Endodermal cell (in vitro differentiated cells): Measurements from ENCODE around the gene KLK6. TPM values are rescaled to one million over a fixed set of nuclear protein-coding genes. Genes with fewer than 3 reads are reported as not detected.

ENCODE experiments used
- DNase-seq: peaks from one replicate; pipeline ENCODE4 v3.0.0-alpha.2; 2017
- H3K27ac ChIP-seq: 2 replicates; pipeline ENCODE4 v1.5.1; 2013; ENCODE audit warnings: mild to moderate bottlenecking, low read depth, low read length, moderate library complexity
- H3K27me3 ChIP-seq: 2 replicates; pipeline ENCODE4 v1.6.1; 2013; ENCODE audit warnings: mild to moderate bottlenecking, low read length, moderate library complexity; ENCODE audit not compliant: insufficient read depth, control insufficient read depth, poor library complexity, severe bottlenecking
- H3K36me3 ChIP-seq: 2 replicates; pipeline ENCODE4 v1.7.0; 2013; ENCODE audit warnings: mild to moderate bottlenecking, low read length, moderate library complexity; ENCODE audit not compliant: control insufficient read depth, insufficient read depth
- H3K4me1 ChIP-seq: one replicate; pipeline ENCODE4 v1.7.0; 2013; ENCODE audit warnings: low read length; ENCODE audit not compliant: control insufficient read depth, insufficient read depth
- H3K4me3 ChIP-seq: 2 replicates; pipeline ENCODE4 v1.5.1; 2013; ENCODE audit warnings: mild to moderate bottlenecking, low read length, moderate library complexity
- H3K9ac ChIP-seq: 2 replicates; pipeline ENCODE4 v1.6.1; 2013; ENCODE audit warnings: mild to moderate bottlenecking, low read length, moderate library complexity; ENCODE audit not compliant: poor library complexity, severe bottlenecking; ENCODE audit errors: extremely low read depth
- H3K9me3 ChIP-seq: 2 replicates; pipeline ENCODE4 v1.6.1; 2013; ENCODE audit warnings: mild to moderate bottlenecking, low read length, moderate library complexity; ENCODE audit not compliant: control insufficient read depth
- H3K27ac Mint-ChIP-seq: 2 replicates; pipeline ENCODE4 v1.8.0; 2020; ENCODE audit warnings: mixed read lengths
- H3K27me3 Mint-ChIP-seq: 2 replicates; pipeline ENCODE4 v1.8.0; 2021; ENCODE audit warnings: mild to moderate bottlenecking, mixed read lengths; ENCODE audit not compliant: insufficient read depth
- H3K36me3 Mint-ChIP-seq: 2 replicates; pipeline ENCODE4 v1.8.0; 2020; ENCODE audit warnings: low read depth, mixed read lengths
- H3K4me1 Mint-ChIP-seq: 2 replicates; pipeline ENCODE4 v1.8.0; 2020; ENCODE audit warnings: mixed read lengths
- H3K4me3 Mint-ChIP-seq: 2 replicates; pipeline ENCODE4 v1.8.0; 2020; ENCODE audit warnings: mild to moderate bottlenecking, moderate library complexity, mixed read lengths
- H3K9me3 Mint-ChIP-seq: 2 replicates; pipeline ENCODE4 v1.8.0; 2020; ENCODE audit warnings: mild to moderate bottlenecking, mixed read lengths
- CTCF ChIP-seq: fragments of 200-600 bp; sonication (generic); conservative IDR thresholded peaks from 2 replicates; pipeline ENCODE4 v1.5.0; 2021; ENCODE audit warnings: antibody characterized with exemption, mild to moderate bottlenecking
- WGBS, 2 experiments: methylation state at CpG; one replicate each; pipeline versions ENCODE4 v1.1.5 to v1.1.7; 2013; ENCODE audit warnings: missing lambda C conversion rate in 2 of 2, mixed read lengths in 1 of 2; ENCODE audit not compliant: insufficient coverage in 1 of 2, insufficient read length in 1 of 2; 5-methylcytosine and 5-hydroxymethylcytosine counted together
- total RNA-seq, 2 donors: library from RNA; stranded (reverse); fragmentation: NEBNext Ultra II Directional in 1 of 2; extraction: Animal tissue kit (Norgen Biotek cat#: 25700) in 1 of 2; gene quantifications; 2 replicates in 1 of 2; 3 replicates in 1 of 2; pipeline ENCODE4 v1.2.1, GENCODE V29; 2021

Gene KLK6
- total RNA-seq, 2 donors from 2014 or later, result 0.86 to 0.93 TPM

DNA sequence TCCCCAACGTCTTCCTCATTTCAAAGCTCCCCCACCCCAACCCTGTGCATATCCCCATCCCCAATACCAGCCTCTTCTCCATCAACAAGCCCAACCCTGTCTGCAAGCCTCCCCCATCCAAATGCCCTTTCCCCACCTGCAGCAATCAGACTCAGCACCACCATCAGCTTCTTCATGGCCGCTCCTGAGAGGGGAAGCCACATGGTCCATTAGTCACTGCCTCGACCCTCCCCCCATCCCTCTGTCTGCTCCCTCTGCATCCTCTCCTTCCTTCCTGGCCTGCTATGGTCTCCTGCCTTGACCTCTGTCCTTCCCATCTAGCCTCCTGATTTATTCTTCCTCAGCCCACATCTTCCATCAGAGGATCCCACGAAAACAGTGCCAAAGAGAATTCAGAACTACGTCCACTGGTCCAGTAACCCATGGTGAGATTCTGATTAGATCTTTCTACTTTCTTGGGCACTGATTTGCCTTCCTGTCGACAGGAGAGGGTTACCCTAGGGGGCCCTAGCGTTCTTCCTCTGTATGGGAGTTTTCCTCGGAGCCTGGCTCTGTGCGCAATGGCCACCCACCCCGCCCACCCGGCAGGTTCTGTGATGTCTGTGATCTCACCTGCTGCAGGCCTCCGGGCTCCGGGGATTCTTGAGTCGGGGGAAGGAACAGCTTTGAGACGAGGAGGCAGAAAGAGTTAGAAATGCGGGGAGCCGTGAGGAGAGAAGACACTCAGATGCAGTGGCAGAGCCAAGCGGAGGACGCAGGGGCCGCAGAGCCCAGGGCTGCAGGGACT is 1.3 kb downstream of the KLK6 start:
- DNase-seq, result peak; percentile 73
- Histone ChIP-seq H3K36me3 (no peaks in the 10 kb centered on the region), H3K27ac (no peak overlapping the region), H3K9ac (no peak overlapping the region), H3K4me3 (no peak overlapping the region), H3K4me1 (no peaks in the 10 kb centered on the region), H3K27me3 (no peaks in the 10 kb centered on the region), H3K9me3 (no peaks in the 10 kb centered on the region)
- Mint-ChIP-seq H3K9me3 (no peaks in the 10 kb centered on the region), H3K27me3 (peaks cover 24% of the 10 kb centered on the region), H3K27ac (no peak overlapping the region), H3K36me3 (no peaks in the 10 kb centered on the region), H3K4me3 (no peak overlapping the region), H3K4me1 (peaks cover 2% of the 10 kb centered on the region)
- peak; percentile 30 for TF ChIP-seq CTCF
- 72 to 81% methylated on average over 11 to 20 of the region's 20 CpGs for WGBS, 2 experiments

GRCh38 chr19:50964266-50964665 is 5.1 kb downstream of the KLK6 start:
- DNase-seq, result no peak
- no peak overlapping the region for H3K27ac Mint-ChIP-seq
- peaks cover 4% of the 10 kb centered on the region for H3K9me3 Mint-ChIP-seq
- no peaks in the 10 kb centered on the region for H3K36me3 Mint-ChIP-seq
- no peaks in the 10 kb centered on the region for H3K4me1 ChIP-seq
- H3K4me3 ChIP-seq, result no peak overlapping the region
- peaks cover 42% of the 10 kb centered on the region for H3K27me3 Mint-ChIP-seq
- no peaks in the 10 kb centered on the region for H3K36me3 ChIP-seq
- peaks cover 2% of the 10 kb centered on the region for H3K4me1 Mint-ChIP-seq
- H3K9ac ChIP-seq, result no peak overlapping the region
- WGBS, 2 experiments, result 100% methylated on average over 2 of the region's 3 CpGs; no CpG with 5 or more reads in 1 of the 2 experiments
- TF ChIP-seq CTCF, result no peak
- no peak overlapping the region for H3K27ac ChIP-seq
- H3K4me3 Mint-ChIP-seq, result no peak overlapping the region
- H3K9me3 ChIP-seq, result no peaks in the 10 kb centered on the region
- no peaks in the 10 kb centered on the region for H3K27me3 ChIP-seq

- Histone ChIP-seq H3K4me3 (no peak overlapping the region), H3K9ac (no peak overlapping the region), H3K9me3 (no peaks in the 10 kb centered on the region), H3K27ac (no peak overlapping the region), H3K36me3 (no peaks in the 10 kb centered on the region), H3K27me3 (no peaks in the 10 kb centered on the region), H3K4me1 (no peaks in the 10 kb centered on the region)
- 83 to 94% methylated on average over 5 to 6 of the region's 6 CpGs for WGBS, 2 experiments
- Mint-ChIP-seq H3K27me3 (peaks cover 51% of the 10 kb centered on the region), H3K9me3 (peaks cover 4% of the 10 kb centered on the region), H3K4me3 (no peak overlapping the region), H3K27ac (no peak overlapping the region), H3K4me1 (peaks cover 2% of the 10 kb centered on the region), H3K36me3 (no peaks in the 10 kb centered on the region)
- no peak for TF ChIP-seq CTCF
- DNase-seq, result no peak
Observed at GRCh38 chr19:50963381-50963780, 6.0 kb downstream of the KLK6 start.
